ENCODE results near the gene CTNND2.

The CTNND2 gene

DNA sequence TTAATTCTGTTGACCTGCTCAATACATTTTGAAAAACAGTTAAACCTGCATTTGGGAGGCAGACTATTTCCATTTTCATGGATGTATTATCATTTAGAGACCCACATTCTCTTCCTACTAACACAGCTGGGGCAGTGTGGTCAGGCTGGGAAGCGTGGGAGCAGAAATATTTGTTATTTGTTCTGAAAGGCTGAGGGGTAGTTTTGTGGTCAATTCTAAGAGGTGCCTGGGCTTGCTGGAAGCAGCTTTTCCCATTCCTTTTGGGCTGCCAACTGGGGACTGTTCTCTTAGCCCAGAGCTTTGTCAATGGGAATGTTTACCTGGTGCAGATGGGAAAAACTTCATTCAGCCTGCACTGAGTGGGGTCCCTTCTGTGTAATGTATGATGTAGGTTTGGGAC, 971.8 kb downstream of the CTNND2 start:
- H3K27ac ChIP-seq, result no peak overlapping the region
- TF ChIP-seq, protein P1, sequence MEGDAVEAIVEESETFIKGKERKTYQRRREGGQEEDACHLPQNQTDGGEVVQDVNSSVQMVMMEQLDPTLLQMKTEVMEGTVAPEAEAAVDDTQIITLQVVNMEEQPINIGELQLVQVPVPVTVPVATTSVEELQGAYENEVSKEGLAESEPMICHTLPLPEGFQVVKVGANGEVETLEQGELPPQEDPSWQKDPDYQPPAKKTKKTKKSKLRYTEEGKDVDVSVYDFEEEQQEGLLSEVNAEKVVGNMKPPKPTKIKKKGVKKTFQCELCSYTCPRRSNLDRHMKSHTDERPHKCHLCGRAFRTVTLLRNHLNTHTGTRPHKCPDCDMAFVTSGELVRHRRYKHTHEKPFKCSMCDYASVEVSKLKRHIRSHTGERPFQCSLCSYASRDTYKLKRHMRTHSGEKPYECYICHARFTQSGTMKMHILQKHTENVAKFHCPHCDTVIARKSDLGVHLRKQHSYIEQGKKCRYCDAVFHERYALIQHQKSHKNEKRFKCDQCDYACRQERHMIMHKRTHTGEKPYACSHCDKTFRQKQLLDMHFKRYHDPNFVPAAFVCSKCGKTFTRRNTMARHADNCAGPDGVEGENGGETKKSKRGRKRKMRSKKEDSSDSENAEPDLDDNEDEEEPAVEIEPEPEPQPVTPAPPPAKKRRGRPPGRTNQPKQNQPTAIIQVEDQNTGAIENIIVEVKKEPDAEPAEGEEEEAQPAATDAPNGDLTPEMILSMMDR (conservative IDR thresholded peaks at IDR 0.05), result no peak
- no peak for TF ChIP-seq ZFX (IDR thresholded peaks at IDR 0.05)

DNA sequence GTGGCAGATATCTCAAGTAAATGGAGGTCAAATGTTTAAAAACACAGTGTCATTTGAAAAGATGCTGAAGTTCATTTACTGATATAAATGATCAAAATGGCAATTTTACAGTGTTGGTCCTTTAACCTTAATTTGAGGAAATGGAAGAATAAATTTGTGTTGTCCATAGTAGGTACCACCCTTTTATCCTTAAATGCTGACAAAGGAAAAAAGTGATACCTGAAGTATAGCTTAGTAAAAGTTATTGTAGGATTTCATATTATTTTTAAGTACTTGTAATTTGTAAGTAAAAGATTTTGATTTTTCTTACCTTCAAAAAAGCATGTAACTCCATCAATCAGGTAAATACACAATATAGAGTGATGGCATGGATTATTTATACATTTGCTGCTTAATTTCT, 976.6 kb downstream of the CTNND2 start:
- TF ChIP-seq, protein P1 (conservative IDR thresholded peaks at IDR 0.05), result no peak
- TF ChIP-seq ZFX (IDR thresholded peaks at IDR 0.05), result no peak
- no peak overlapping the region for H3K27ac ChIP-seq

DNA sequence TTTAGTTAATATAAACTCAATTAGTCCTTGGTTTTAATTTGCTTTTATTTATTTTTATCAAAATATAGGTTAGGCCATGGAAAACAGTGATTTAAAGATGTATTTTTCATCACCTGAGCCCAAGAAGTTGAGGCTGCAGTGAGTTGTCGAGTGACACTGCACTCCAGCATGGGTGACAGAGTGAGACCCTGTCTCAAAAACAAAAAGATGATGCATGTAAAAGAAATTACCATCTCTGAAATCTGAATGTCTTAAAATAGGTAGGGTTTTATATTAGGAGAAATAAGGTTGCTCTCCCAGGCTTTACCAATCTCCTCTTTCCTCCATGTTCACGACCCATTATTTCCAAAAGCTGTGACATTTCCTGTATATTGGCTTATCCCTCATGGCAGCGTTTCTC, 980.9 kb downstream of the CTNND2 start:
- TF ChIP-seq ZFX (IDR thresholded peaks at IDR 0.05), result no peak
- TF ChIP-seq, protein P1 (conservative IDR thresholded peaks at IDR 0.05), result no peak
- no peak overlapping the region for H3K27ac ChIP-seq

Measured in C4-2B (cell line).